HEK293 (cell line): ENCODE data around the gene KSR1.
"Not testable (repeated sequence)": the region's sequence is repeated elsewhere in the genome, so short reads cannot be mapped to it uniquely, and the experiment has no call there.

Source experiments
- KLF1 ChIP-seq: fragments of 450-650 bp; formaldehyde crosslinking; IDR thresholded peaks from 2 replicates; pipeline ENCODE4 v1.5.1; 2016; ENCODE audit warnings: missing biosample characterization, missing genetic modification characterization
- YY1 ChIP-seq: fragments of 450-650 bp; formaldehyde crosslinking; IDR thresholded peaks from 2 replicates; pipeline ENCODE4 v1.5.1; 2018; ENCODE audit warnings: missing biosample characterization, missing genetic modification characterization
- ZFHX2 ChIP-seq: fragments of 450-650 bp; formaldehyde crosslinking; conservative IDR thresholded peaks from 2 replicates; pipeline ENCODE4 v1.5.1; 2016; ENCODE audit warnings: missing biosample characterization, missing genetic modification characterization
- ZNF311 ChIP-seq: fragments of 450-650 bp; formaldehyde crosslinking; IDR thresholded peaks from 2 replicates; pipeline ENCODE4 v1.5.1; 2017; ENCODE audit warnings: missing biosample characterization, missing genetic modification characterization, borderline replicate concordance
- ZNF510 ChIP-seq: fragments of 450-650 bp; formaldehyde crosslinking; IDR thresholded peaks from 2 replicates; pipeline ENCODE4 v1.5.1; 2018; ENCODE audit warnings: mild to moderate bottlenecking, missing genetic modification characterization, missing biosample characterization; ENCODE audit not compliant: insufficient replicate concordance
- TF ChIP-seq, protein P1 (sequence below): fragments of 450-650 bp; formaldehyde crosslinking; IDR thresholded peaks from 2 replicates; pipeline ENCODE4 v1.5.0; 2017; ENCODE audit warnings: missing biosample characterization, missing genetic modification characterization, borderline replicate concordance
- TF ChIP-seq, protein P2 (sequence below): fragments of 450-650 bp; formaldehyde crosslinking; IDR thresholded peaks from 2 replicates; pipeline ENCODE4 v1.5.1; 2016; ENCODE audit warnings: missing biosample characterization, missing genetic modification characterization
- TF ChIP-seq, protein P3 (sequence below): fragments of 450-650 bp; formaldehyde crosslinking; IDR thresholded peaks from 2 replicates; pipeline ENCODE4 v1.5.1; 2016; ENCODE audit warnings: missing biosample characterization, missing genetic modification characterization

DNA sequence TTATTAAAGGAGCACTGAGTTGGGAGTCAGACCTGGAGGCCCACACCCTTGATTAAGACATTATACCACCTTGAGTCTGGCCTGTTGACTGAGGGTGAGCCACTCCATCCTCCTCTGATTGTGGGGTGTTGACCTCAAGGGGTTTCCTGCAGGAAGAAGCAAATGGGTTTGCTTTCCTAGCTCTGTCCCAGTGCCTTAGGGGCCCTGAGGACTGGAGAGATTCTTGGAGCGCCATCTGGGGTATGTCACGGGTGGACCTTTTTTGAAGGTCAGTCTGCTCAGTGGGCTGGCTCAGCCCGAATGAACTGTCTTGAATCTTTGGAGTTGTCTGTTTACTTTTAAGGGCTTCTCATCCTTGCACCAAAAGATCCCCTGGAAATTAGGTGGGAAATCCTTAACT is 7.8 kb downstream of the KSR1 start:
- TF ChIP-seq ZFHX2, ZNF510, ZNF311, YY1, KLF1 (tag by site-specific recombination): not testable (repeated sequence)
- TF ChIP-seq, protein P1, sequence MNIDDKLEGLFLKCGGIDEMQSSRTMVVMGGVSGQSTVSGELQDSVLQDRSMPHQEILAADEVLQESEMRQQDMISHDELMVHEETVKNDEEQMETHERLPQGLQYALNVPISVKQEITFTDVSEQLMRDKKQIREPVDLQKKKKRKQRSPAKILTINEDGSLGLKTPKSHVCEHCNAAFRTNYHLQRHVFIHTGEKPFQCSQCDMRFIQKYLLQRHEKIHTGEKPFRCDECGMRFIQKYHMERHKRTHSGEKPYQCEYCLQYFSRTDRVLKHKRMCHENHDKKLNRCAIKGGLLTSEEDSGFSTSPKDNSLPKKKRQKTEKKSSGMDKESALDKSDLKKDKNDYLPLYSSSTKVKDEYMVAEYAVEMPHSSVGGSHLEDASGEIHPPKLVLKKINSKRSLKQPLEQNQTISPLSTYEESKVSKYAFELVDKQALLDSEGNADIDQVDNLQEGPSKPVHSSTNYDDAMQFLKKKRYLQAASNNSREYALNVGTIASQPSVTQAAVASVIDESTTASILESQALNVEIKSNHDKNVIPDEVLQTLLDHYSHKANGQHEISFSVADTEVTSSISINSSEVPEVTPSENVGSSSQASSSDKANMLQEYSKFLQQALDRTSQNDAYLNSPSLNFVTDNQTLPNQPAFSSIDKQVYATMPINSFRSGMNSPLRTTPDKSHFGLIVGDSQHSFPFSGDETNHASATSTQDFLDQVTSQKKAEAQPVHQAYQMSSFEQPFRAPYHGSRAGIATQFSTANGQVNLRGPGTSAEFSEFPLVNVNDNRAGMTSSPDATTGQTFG (tag by site-specific recombination), result not testable (repeated sequence)
- TF ChIP-seq, protein P2, sequence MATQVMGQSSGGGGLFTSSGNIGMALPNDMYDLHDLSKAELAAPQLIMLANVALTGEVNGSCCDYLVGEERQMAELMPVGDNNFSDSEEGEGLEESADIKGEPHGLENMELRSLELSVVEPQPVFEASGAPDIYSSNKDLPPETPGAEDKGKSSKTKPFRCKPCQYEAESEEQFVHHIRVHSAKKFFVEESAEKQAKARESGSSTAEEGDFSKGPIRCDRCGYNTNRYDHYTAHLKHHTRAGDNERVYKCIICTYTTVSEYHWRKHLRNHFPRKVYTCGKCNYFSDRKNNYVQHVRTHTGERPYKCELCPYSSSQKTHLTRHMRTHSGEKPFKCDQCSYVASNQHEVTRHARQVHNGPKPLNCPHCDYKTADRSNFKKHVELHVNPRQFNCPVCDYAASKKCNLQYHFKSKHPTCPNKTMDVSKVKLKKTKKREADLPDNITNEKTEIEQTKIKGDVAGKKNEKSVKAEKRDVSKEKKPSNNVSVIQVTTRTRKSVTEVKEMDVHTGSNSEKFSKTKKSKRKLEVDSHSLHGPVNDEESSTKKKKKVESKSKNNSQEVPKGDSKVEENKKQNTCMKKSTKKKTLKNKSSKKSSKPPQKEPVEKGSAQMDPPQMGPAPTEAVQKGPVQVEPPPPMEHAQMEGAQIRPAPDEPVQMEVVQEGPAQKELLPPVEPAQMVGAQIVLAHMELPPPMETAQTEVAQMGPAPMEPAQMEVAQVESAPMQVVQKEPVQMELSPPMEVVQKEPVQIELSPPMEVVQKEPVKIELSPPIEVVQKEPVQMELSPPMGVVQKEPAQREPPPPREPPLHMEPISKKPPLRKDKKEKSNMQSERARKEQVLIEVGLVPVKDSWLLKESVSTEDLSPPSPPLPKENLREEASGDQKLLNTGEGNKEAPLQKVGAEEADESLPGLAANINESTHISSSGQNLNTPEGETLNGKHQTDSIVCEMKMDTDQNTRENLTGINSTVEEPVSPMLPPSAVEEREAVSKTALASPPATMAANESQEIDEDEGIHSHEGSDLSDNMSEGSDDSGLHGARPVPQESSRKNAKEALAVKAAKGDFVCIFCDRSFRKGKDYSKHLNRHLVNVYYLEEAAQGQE (tag by site-specific recombination), result not testable (repeated sequence)
- TF ChIP-seq, protein P3, sequence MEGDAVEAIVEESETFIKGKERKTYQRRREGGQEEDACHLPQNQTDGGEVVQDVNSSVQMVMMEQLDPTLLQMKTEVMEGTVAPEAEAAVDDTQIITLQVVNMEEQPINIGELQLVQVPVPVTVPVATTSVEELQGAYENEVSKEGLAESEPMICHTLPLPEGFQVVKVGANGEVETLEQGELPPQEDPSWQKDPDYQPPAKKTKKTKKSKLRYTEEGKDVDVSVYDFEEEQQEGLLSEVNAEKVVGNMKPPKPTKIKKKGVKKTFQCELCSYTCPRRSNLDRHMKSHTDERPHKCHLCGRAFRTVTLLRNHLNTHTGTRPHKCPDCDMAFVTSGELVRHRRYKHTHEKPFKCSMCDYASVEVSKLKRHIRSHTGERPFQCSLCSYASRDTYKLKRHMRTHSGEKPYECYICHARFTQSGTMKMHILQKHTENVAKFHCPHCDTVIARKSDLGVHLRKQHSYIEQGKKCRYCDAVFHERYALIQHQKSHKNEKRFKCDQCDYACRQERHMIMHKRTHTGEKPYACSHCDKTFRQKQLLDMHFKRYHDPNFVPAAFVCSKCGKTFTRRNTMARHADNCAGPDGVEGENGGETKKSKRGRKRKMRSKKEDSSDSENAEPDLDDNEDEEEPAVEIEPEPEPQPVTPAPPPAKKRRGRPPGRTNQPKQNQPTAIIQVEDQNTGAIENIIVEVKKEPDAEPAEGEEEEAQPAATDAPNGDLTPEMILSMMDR (tag by site-specific recombination), result not testable (repeated sequence)
